Lower leg skin (tissue), 3 donors: ENCODE measurements around the gene PDGFD.

ENCODE experiments used
- POLR2A ChIP-seq, 2 donors: fragments of 450-650 bp; IDR thresholded peaks; one replicate each; pipeline ENCODE4 v1.6.1; 2016 to 2017; ENCODE audit warnings: antibody characterized with exemption in 2 of 2, mild to moderate bottlenecking in 1 of 2, moderate library complexity in 1 of 2
- TF ChIP-seq, protein P1 (sequence below), 3 donors: fragments of 450-650 bp; IDR thresholded peaks; one replicate each; pipeline ENCODE4 v1.5.1; 2016; ENCODE audit warnings: antibody characterized with exemption in 3 of 3, mild to moderate bottlenecking in 3 of 3, moderate library complexity in 2 of 3

DNA sequence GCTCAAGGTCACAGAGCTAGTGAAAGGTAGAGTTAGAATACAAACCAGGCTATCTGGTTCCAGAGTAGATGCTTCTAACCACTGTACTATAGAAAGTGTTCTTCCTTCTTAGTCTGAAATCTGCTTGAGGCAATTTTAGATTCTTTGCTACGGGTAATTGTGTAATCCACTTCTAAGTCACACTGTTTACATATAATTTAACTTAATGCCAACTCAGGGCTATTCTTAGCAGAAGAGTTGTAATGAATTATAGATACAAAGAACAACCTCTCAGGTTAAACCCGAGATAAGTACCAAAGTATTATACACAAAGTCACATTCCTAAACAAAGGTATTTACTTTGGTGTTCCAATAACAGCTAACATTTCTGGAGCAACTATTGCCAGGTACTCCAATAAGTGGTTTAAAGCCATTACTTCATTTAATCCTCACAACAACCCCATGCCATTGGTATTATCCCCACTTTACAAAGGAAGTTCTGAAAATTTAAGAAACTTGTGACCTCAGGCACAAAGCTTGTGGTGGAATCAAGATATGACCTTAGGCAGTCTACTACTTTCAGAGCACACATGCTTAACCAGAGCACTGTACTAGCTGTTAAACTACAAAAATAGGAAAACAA lies 158.6 kb downstream of the PDGFD start:
- TF ChIP-seq, protein P1, sequence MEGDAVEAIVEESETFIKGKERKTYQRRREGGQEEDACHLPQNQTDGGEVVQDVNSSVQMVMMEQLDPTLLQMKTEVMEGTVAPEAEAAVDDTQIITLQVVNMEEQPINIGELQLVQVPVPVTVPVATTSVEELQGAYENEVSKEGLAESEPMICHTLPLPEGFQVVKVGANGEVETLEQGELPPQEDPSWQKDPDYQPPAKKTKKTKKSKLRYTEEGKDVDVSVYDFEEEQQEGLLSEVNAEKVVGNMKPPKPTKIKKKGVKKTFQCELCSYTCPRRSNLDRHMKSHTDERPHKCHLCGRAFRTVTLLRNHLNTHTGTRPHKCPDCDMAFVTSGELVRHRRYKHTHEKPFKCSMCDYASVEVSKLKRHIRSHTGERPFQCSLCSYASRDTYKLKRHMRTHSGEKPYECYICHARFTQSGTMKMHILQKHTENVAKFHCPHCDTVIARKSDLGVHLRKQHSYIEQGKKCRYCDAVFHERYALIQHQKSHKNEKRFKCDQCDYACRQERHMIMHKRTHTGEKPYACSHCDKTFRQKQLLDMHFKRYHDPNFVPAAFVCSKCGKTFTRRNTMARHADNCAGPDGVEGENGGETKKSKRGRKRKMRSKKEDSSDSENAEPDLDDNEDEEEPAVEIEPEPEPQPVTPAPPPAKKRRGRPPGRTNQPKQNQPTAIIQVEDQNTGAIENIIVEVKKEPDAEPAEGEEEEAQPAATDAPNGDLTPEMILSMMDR (IDR thresholded peaks at IDR 0.05): no peak
- TF ChIP-seq POLR2A (IDR thresholded peaks at IDR 0.05): no peak
